ENCODE measurements around the gene CLGN. TPM values are rescaled to one million over a fixed set of nuclear protein-coding genes. Genes with fewer than 3 reads are reported as not detected.
"Not testable (repeated sequence)": the region's sequence is repeated elsewhere in the genome, so short reads cannot be mapped to it uniquely, and the experiment has no call there.

The CLGN gene
- 4.5 TPM for total RNA-seq

GRCh38 chr4:140427106-140427918 lies at the start of gene CLGN:
Gene CLGN, minus strand, starts transcription at chr4:140427648. Its CDS starts 14,570 bp downstream, at chr4:140413078.
- DNase-seq (ENCODE audit: low spot score in 2 of 2) (peak; percentile 58 to 66), FAIRE-seq (no peak)

GRCh38 chr4:140472156-140472555 lies 44.7 kb upstream of the CLGN start:
- FAIRE-seq, result no peak
- DNase-seq (ENCODE audit: low spot score in 2 of 2), result no peak

- DNase-seq (ENCODE audit: low spot score in 2 of 2) (no peak), FAIRE-seq (no peak)
Measured at GRCh38 chr4:140469791-140470733, 42.6 kb upstream of the CLGN start.

GRCh38 chr4:140466146-140466545 lies 38.7 kb upstream of the CLGN start:
- DNase-seq (ENCODE audit: low spot score in 2 of 2) (no peak), FAIRE-seq (no peak)

GRCh38 chr4:140463614-140464013 lies 36.2 kb upstream of the CLGN start:
- no peak for FAIRE-seq
- DNase-seq (ENCODE audit: low spot score in 2 of 2), result no peak

- FAIRE-seq, result no peak
- no peak for DNase-seq (ENCODE audit: low spot score in 2 of 2)
Measured at GRCh38 chr4:140463182-140463581, 35.7 kb upstream of the CLGN start.

GRCh38 chr4:140450352-140450751 lies 22.9 kb upstream of the CLGN start:
- DNase-seq (ENCODE audit: low spot score in 2 of 2) (no peak), FAIRE-seq (no peak)

GRCh38 chr4:140448830-140449229 lies 21.4 kb upstream of the CLGN start:
- DNase-seq (ENCODE audit: low spot score in 2 of 2) (no peak), FAIRE-seq (no peak)

GRCh38 chr4:140448162-140448561 lies 20.7 kb upstream of the CLGN start:
- DNase-seq (ENCODE audit: low spot score in 2 of 2) (no peak), FAIRE-seq (no peak)

GRCh38 chr4:140444347-140444746 lies 16.9 kb upstream of the CLGN start:
- FAIRE-seq; DNase-seq (ENCODE audit: low spot score in 2 of 2): not testable (repeated sequence)

GRCh38 chr4:140439644-140440142 lies 12.2 kb upstream of the CLGN start:
- FAIRE-seq (no peak), DNase-seq (ENCODE audit: low spot score in 2 of 2) (no peak)

- FAIRE-seq (no peak), DNase-seq (ENCODE audit: low spot score in 2 of 2) (no peak)
Measured at GRCh38 chr4:140427919-140428471, 547 bp upstream of the CLGN start.

GRCh38 chr4:140426610-140427105 lies 790 bp downstream of the CLGN start:
- DNase-seq (ENCODE audit: low spot score in 2 of 2), result no peak

GRCh38 chr4:140423106-140423505 lies 4.3 kb downstream of the CLGN start:
- FAIRE-seq (no peak), DNase-seq (ENCODE audit: low spot score in 2 of 2) (no peak)

More at GRCh38 chr4:140426610-140427105, 790 bp downstream of the CLGN start:
- no peak for FAIRE-seq

GRCh38 chr4:140413130-140413969 lies 14.1 kb downstream of the CLGN start:
- DNase-seq (ENCODE audit: low spot score in 2 of 2), result not testable (repeated sequence)

GRCh38 chr4:140408974-140409373 lies 18.5 kb downstream of the CLGN start:
- FAIRE-seq (no peak), DNase-seq (ENCODE audit: low spot score in 2 of 2) (no peak)

More at GRCh38 chr4:140413130-140413969, 14.1 kb downstream of the CLGN start:
- not testable (repeated sequence) for FAIRE-seq

GRCh38 chr4:140406292-140406691 lies 21.2 kb downstream of the CLGN start:
- no peak for DNase-seq (ENCODE audit: low spot score in 2 of 2)
- FAIRE-seq, result no peak

- DNase-seq (ENCODE audit: low spot score in 2 of 2) (no peak), FAIRE-seq (no peak)
Measured at GRCh38 chr4:140400111-140400510, 27.3 kb downstream of the CLGN start.

- no peak for DNase-seq (ENCODE audit: low spot score in 2 of 2)
- FAIRE-seq, result peak; percentile 10
Measured at GRCh38 chr4:140395668-140396067, 31.8 kb downstream of the CLGN start.

- no peak for DNase-seq (ENCODE audit: low spot score in 2 of 2)
- no peak for FAIRE-seq
Measured at GRCh38 chr4:140388015-140388414, 39.4 kb downstream of the CLGN start.

Measured in frontal cortex (tissue), 4 donors.